Peyer's patch (tissue), 4 donors: Measurements from ENCODE around the gene MSANTD3. TPM values are rescaled to one million over a fixed set of nuclear protein-coding genes. Genes with fewer than 3 reads are reported as not detected.

Experiments
- DNase-seq, 3 donors: peaks; one replicate each; pipeline ENCODE4 v3.0.0-alpha.2; 2017 to 2019
- H3K27ac ChIP-seq, 4 donors: fragments of 200-600 bp; sonication (generic); one replicate each; pipeline ENCODE4 v1.5.1; 2016 to 2019
- H3K27me3 ChIP-seq, 2 donors: fragments of 200-600 bp; sonication (generic); one replicate each; pipeline ENCODE4 v1.5.1; 2019
- H3K36me3 ChIP-seq, 3 donors: fragments of 200-600 bp; sonication (generic); one replicate each; pipeline ENCODE4 v1.5.1; 2016 to 2019
- H3K4me1 ChIP-seq, 4 donors: fragments of 200-600 bp; sonication (generic); one replicate each; pipeline ENCODE4 v1.5.1; 2016 to 2019
- H3K4me3 ChIP-seq, 4 donors: fragments of 200-600 bp; sonication (generic); 1 replicate in 3 of 4; 2 replicates in 1 of 4; pipeline ENCODE4 v1.5.1; 2016 to 2019; ENCODE audit warnings: mild to moderate bottlenecking in 1 of 4
- H3K9me3 ChIP-seq, 4 donors: fragments of 200-600 bp; sonication (generic); one replicate each; pipeline ENCODE4 v1.5.1; 2016 to 2019; ENCODE audit warnings: mild to moderate bottlenecking in 1 of 4
- POLR2A ChIP-seq, 2 donors: fragments of 450-650 bp; IDR thresholded peaks; one replicate each; pipeline ENCODE4 v1.5.1; 2017; ENCODE audit warnings: antibody characterized with exemption in 2 of 2, mild to moderate bottlenecking in 2 of 2, moderate library complexity in 2 of 2
- total RNA-seq, 4 donors: library from RNA; depleted of rRNA; stranded (reverse); fragments of >200 nt; gene quantifications; one replicate each; pipeline ENCODE4 v1.1.0, GENCODE V29; 2016
- TF ChIP-seq, protein P1 (sequence below), 6 experiments: fragments of 450-650 bp in 4 of 6; fragments of 200-600 bp in 2 of 6; sonication (generic) in 1 of 6; IDR thresholded peaks; one replicate each; pipeline ENCODE4 v1.5.1; 2017 to 2019; ENCODE audit warnings: antibody characterized with exemption in 6 of 6, mild to moderate bottlenecking in 3 of 6, moderate library complexity in 1 of 6

The MSANTD3 gene
- total RNA-seq, 4 donors from 2014 or later, result 5.5 to 37.1 (median 9.5) TPM

DNA sequence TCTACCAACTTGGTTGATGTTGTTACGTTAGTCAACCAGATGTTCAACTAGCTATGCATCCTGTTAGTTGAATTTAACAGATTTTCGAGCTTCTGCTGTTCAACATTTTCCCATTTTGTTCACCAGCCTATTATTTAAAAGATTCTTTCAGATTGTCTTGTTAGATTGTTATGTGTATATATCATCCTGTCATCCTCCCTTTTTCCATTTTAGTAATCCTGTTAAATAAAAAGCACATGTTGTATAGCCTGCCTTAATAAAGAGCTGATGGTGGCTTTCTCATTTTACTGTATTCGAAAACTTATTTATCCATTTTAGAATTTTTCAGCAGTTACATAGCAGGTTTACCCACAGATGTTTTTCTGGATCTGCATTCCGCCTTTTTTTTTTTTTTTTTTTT is 50.3 kb downstream of the MSANTD3 start:
- Histone ChIP-seq H3K27ac (no peak overlapping the region), H3K36me3 (no peaks in the 10 kb centered on the region), H3K27me3 (no peaks in the 10 kb centered on the region), H3K9me3 (no peaks in the 10 kb centered on the region), H3K4me1 (peaks cover 0 to 9% (median 4%) of the 10 kb centered on the region in 4 donors), H3K4me3 (no peak overlapping the region)
- TF ChIP-seq, protein P1, sequence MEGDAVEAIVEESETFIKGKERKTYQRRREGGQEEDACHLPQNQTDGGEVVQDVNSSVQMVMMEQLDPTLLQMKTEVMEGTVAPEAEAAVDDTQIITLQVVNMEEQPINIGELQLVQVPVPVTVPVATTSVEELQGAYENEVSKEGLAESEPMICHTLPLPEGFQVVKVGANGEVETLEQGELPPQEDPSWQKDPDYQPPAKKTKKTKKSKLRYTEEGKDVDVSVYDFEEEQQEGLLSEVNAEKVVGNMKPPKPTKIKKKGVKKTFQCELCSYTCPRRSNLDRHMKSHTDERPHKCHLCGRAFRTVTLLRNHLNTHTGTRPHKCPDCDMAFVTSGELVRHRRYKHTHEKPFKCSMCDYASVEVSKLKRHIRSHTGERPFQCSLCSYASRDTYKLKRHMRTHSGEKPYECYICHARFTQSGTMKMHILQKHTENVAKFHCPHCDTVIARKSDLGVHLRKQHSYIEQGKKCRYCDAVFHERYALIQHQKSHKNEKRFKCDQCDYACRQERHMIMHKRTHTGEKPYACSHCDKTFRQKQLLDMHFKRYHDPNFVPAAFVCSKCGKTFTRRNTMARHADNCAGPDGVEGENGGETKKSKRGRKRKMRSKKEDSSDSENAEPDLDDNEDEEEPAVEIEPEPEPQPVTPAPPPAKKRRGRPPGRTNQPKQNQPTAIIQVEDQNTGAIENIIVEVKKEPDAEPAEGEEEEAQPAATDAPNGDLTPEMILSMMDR (IDR thresholded peaks at IDR 0.05), result no peak
- no peak for TF ChIP-seq POLR2A (IDR thresholded peaks at IDR 0.05)
- no peak for DNase-seq

DNA sequence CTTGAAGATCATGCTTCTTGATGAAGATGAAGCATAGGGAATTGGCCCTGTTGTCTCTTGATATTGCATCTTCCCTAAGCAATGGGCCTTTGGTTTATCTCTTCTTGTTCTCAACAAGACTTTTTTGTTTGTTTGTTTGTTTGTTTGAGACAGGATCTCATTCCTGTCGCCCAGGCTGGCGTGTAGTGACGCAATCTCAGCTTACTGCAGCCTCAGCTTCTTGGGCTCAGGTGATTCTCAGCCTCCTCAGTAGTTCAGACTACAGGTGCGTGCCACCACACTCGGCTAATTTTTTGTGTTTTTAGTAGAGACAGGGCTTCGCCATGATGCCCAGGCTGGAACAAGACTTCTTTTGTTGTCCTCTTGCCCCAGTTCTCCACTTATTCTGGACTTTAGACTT is 51.2 kb downstream of the MSANTD3 start:
- no peaks in the 10 kb centered on the region for H3K27me3 ChIP-seq
- TF ChIP-seq POLR2A (IDR thresholded peaks at IDR 0.05), result no peak
- peaks cover 0 to 9% (median 4%) of the 10 kb centered on the region in 4 donors for H3K4me1 ChIP-seq
- H3K27ac ChIP-seq, result no peak overlapping the region
- H3K4me3 ChIP-seq, result no peak overlapping the region
- no peaks in the 10 kb centered on the region for H3K9me3 ChIP-seq
- no peak for DNase-seq
- H3K36me3 ChIP-seq, result no peaks in the 10 kb centered on the region

DNA sequence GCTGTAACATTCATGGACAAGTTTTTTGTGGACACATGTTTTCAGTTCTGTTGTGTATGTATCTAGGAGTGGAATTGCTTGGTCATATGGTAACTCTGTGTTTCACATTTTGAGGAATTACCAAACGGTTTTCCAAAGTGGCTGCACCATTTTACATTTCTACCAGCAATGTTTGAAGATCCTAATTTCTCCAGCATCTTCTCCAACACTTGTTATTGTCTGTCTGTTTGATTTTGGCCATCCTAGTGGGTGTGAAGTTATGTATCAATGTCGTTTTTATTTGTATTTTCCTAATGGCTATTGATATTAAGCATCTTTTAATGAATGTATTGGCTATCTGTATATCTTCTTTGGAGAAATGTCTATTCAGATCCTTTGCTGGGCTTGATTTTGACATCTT is 52.9 kb downstream of the MSANTD3 start:
- Histone ChIP-seq H3K4me3 (no peak overlapping the region), H3K36me3 (no peaks in the 10 kb centered on the region), H3K9me3 (no peaks in the 10 kb centered on the region), H3K4me1 (no peaks in the 10 kb centered on the region), H3K27me3 (no peaks in the 10 kb centered on the region), H3K27ac (no peak overlapping the region)
- DNase-seq, result no peak
- no peak for TF ChIP-seq POLR2A (IDR thresholded peaks at IDR 0.05)
- TF ChIP-seq, protein P1 (IDR thresholded peaks at IDR 0.05), result no peak

- DNase-seq, result no peak
- no peaks in the 10 kb centered on the region for H3K36me3 ChIP-seq
- no peaks in the 10 kb centered on the region for H3K9me3 ChIP-seq
- no peak overlapping the region for H3K4me3 ChIP-seq
- TF ChIP-seq, protein P1 (IDR thresholded peaks at IDR 0.05), result no peak
- no peak for TF ChIP-seq POLR2A (IDR thresholded peaks at IDR 0.05)
- no peak overlapping the region for H3K27ac ChIP-seq
- H3K4me1 ChIP-seq, result no peaks in the 10 kb centered on the region
- no peaks in the 10 kb centered on the region for H3K27me3 ChIP-seq
Observed at GRCh38 chr9:100485196-100485595, 58.3 kb downstream of the MSANTD3 start.

- no peaks in the 10 kb centered on the region for H3K4me1 ChIP-seq
- DNase-seq, result no peak
- no peak overlapping the region for H3K4me3 ChIP-seq
- H3K27me3 ChIP-seq, result no peaks in the 10 kb centered on the region
- H3K9me3 ChIP-seq, result no peaks in the 10 kb centered on the region
- no peak overlapping the region for H3K27ac ChIP-seq
- no peak for TF ChIP-seq POLR2A (IDR thresholded peaks at IDR 0.05)
- TF ChIP-seq, protein P1 (IDR thresholded peaks at IDR 0.05), result no peak
- H3K36me3 ChIP-seq, result no peaks in the 10 kb centered on the region
Observed at GRCh38 chr9:100486479-100487176, 59.7 kb downstream of the MSANTD3 start.

DNA sequence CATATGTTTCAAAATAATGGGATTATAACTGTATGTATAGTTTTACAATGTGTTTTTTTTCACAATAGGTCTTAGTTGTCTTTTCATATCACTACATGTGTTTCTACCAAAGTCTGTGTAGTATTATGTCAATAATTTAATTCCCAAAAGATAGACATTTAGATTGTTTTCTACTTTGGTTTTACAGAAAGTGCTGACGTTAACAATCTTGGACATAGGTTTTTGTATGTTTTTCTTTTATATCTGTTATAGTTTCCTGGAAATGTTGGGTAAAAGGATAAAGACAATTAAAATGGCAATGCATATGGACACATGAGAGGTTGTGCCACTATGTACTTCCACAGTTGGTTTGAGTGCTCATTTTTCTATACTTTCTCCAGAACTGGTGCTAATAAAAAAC is 61.2 kb downstream of the MSANTD3 start:
- no peak for TF ChIP-seq POLR2A (IDR thresholded peaks at IDR 0.05)
- TF ChIP-seq, protein P1 (IDR thresholded peaks at IDR 0.05), result no peak
- Histone ChIP-seq H3K9me3 (no peaks in the 10 kb centered on the region), H3K36me3 (no peaks in the 10 kb centered on the region), H3K27me3 (no peaks in the 10 kb centered on the region), H3K27ac (no peak overlapping the region), H3K4me1 (no peaks in the 10 kb centered on the region), H3K4me3 (no peak overlapping the region)
- DNase-seq, result no peak
